GM12878 (cell line): ENCODE results near the gene TDRD9. TPM values are rescaled to one million over a fixed set of nuclear protein-coding genes. Genes with fewer than 3 reads are reported as not detected.

ENCODE experiments used
- CUX1 ChIP-seq: IDR thresholded peaks from 2 replicates; pipeline ENCODE4 v1.6.1; 2012; ENCODE audit warnings: improper control_type of control experiment, low read depth, low read length; ENCODE audit not compliant: insufficient replicate concordance
- IRF3 ChIP-seq: fragments of 450-650 bp; IDR thresholded peaks from 2 replicates; pipeline ENCODE4 v1.6.1; 2014; ENCODE audit warnings: mild to moderate bottlenecking
- IRF5 ChIP-seq: fragments of 450-650 bp; IDR thresholded peaks from 2 replicates; pipeline ENCODE4 v1.6.1; 2017; ENCODE audit warnings: borderline replicate concordance
- SP1 ChIP-seq: IDR thresholded peaks from one replicate; pipeline ENCODE4 v1.6.1; 2011; ENCODE audit warnings: low read depth, low read length
- polyA plus RNA-seq, 11 experiments: library from polyadenylated mRNA; depleted of rRNA in 4 of 11; unstranded in 6 of 11; stranded (reverse) in 5 of 11; fragments of >200 nt; fragmentation: Nextera tagmentation in 4 of 11; fragmentation: Illumina TruSeq in 1 of 11; extraction: Ambion mirVana in 4 of 11; extraction: Trizol in 1 of 11; gene quantifications; 1 replicate in 1 of 11; 2 replicates in 10 of 11; pipeline versions ENCODE4 v1.2.1 to v1.2.3, GENCODE V29; 2011 to 2016; ENCODE audit warnings: inconsistent platforms in 2 of 11, missing spikeins in 2 of 11, low read depth in 1 of 11
- total RNA-seq, 4 experiments: library from RNA; depleted of rRNA in 3 of 4; stranded (reverse); fragments of >200 nt in 3 of 4; fragmentation: Illumina TruSeq in 1 of 4; extraction: Trizol in 1 of 4; gene quantifications; 2 replicates each; pipeline versions ENCODE4 v1.2.1 to v1.2.3, GENCODE V29; 2013 to 2021
- TF ChIP-seq, protein P1 (sequence below): fragments of 450-650 bp; formaldehyde crosslinking; IDR thresholded peaks from 2 replicates; pipeline ENCODE4 v1.4.0; 2022; ENCODE audit warnings: mild to moderate bottlenecking, moderate library complexity

TDRD9 gene
- total and polyA plus RNA-seq, 10 of the 15 experiments (the other 5 are each of a cell fraction or from before 2014, with no cell fraction given): 0.12 TPM; not detected in 9

DNA sequence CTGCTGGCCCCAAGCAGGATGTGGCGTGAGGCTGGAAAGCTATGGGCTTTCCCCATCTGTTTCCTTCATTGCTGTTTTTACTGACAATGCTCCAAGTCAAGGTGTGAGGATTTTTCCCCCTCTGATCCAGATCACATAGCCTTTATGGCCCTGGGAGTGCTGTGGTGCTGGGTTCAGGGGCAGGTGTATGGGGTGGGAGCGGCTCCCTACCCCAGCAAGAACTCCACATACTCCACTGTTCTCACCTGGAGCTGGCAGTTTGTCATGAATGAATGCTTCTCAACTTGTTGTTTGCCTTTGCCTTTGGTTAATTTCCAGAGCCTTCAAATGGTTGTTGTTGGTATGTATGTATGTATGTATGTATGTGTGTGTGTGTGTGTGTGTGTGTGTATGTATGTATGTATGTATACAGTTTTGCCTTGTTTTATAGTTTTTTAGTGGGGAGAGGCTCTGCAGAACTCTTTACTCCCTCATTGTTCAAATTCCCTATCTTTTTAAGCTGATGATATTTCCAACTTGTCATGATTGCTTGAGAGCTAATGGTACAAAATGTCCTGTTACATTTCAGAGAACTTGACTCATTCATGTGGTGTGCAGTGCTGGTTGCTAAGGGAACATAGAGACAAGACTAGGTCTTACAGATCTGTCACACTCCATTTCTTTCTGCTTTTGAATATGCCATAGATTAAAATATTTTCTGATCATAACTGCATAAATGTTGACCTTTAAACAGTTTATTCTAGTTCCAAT lies 120.7 kb downstream of the TDRD9 start (continued):
- TF ChIP-seq SP1 (no peak), IRF5 (no peak), CUX1 (no peak), IRF3 (no peak)
- TF ChIP-seq, protein P1, sequence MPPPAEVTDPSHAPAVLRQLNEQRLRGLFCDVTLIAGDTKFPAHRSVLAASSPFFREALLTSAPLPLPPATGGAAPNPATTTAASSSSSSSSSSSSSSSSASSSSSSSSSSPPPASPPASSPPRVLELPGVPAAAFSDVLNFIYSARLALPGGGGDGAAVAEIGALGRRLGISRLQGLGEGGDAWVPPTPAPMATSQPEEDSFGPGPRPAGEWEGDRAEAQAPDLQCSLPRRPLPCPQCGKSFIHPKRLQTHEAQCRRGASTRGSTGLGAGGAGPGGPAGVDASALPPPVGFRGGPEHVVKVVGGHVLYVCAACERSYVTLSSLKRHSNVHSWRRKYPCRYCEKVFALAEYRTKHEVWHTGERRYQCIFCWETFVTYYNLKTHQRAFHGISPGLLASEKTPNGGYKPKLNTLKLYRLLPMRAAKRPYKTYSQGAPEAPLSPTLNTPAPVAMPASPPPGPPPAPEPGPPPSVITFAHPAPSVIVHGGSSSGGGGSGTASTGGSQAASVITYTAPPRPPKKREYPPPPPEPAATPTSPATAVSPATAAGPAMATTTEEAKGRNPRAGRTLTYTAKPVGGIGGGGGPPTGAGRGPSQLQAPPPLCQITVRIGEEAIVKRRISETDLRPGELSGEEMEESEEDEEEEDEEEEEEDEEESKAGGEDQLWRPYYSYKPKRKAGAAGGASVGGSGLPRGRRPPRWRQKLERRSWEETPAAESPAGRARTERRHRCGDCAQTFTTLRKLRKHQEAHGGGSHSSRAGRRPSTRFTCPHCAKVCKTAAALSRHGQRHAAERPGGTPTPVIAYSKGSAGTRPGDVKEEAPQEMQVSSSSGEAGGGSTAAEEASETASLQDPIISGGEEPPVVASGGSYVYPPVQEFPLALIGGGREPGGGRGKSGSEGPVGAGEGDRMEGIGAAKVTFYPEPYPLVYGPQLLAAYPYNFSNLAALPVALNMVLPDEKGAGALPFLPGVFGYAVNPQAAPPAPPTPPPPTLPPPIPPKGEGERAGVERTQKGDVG (CRISPR knock-in tag): no peak
- TF ChIP-seq, all 136 proteins: peak for 0
